H1 (cell line): ENCODE data around the gene TRIM56. TPM values are rescaled to one million over a fixed set of nuclear protein-coding genes. Genes with fewer than 3 reads are reported as not detected.

Source experiments
- CBX8 ChIP-seq: fragments of 300-800, 300-1000 bp; sonication (generic); IDR thresholded peaks from 2 replicates; pipeline ENCODE4 v1.7.1; 2016; ENCODE audit warnings: low read depth, low read length, borderline replicate concordance
- polyA plus RNA-seq, 7 experiments: library from polyadenylated mRNA; depleted of rRNA in 3 of 7; stranded (reverse) in 5 of 7; unstranded in 2 of 7; fragments of >200 nt in 5 of 7; fragments of 200-250 nt in 2 of 7; gene quantifications; 1 replicate in 5 of 7; 2 replicates in 1 of 7; 4 replicates in 1 of 7; pipeline versions ENCODE4 v1.2.1 to v1.2.3, GENCODE V29; 2011 to 2013; ENCODE audit warnings: missing spikeins in 2 of 7, mixed read lengths in 2 of 7
- total RNA-seq: library from RNA; stranded (reverse); fragmentation: NEBNext Ultra II Directional; extraction: Animal tissue kit (Norgen Biotek cat#: 25700); gene quantifications from 2 replicates; pipeline ENCODE4 v1.2.1, GENCODE V29; 2021

The TRIM56 gene
- total and polyA plus RNA-seq, 2 of the 8 experiments (the other 6 are each of a cell fraction or from before 2014, with no cell fraction given), result 2.0 to 17.5 TPM

DNA sequence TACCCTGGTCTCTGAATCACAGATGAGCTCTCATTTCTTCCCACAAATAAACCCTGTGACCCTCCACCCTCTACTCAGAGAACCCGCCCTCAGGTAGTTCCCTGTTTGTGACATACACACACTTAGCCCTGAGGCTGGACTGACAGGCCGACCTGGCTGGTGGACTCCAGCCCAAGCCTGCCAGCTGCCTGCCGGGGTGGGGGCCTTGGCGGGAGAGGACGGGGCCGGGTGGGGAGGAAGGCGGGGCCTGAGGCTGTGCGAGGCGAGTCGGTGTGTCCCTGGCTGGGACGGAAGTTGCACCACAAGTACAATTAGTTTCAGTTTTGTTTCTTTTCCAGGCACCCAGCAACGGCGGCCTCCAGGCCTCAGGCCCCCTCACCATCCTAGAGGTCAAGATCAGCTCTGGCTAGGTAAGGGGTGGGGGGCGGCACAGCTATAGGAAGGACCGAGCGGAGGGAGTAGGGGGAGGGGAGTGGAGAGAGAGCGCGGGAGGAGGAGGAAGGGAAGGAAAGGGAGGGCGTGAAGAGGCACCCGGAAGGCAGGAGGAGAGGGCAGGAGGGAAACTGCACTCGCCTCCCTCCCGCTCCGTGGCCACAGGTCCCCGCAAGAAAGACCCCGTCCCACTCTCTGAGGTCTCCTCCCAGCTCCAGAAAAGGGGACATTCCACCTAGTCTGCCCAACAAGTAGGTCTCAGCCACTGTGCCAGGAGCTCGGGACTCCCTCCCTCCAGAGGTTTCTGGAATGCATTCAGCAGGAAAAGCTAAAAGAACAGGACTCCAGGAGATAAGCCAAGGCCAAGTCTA lies at the start of gene TRIM56 (continued):
- TF ChIP-seq CBX8, result no peak
